ENCODE results near the gene EDIL3.

The EDIL3 gene

DNA sequence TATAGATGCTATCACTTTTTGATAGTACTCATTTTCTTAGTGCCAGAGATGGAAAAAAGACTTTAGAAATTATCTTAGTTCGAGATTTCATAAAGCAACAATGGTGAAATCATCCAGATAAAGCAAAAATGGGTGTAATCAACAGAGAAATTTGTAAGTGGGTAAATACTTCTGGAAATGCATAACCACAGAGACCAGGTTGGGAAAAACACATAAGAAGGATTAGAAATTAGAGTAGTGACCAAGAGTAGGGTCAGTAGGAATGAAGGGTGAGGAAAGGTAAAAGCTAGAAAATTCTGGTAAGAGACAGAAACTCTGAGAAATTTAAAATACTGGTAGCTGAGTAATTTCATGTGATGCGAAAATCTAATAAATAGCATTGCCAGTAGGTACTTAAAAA is 11.2 kb downstream of the EDIL3 start:
- TF ChIP-seq TAF1 (IDR thresholded peaks at IDR 0.05; ENCODE audit: borderline replicate concordance, low read depth, low read length) = no peak
- no peak for TF ChIP-seq POLR2A (IDR thresholded peaks at IDR 0.05; ENCODE audit: low read depth, low read length)
- no peak for TF ChIP-seq POLR2AphosphoS5 (IDR thresholded peaks at IDR 0.05; ENCODE audit: low read depth, low read length)

DNA sequence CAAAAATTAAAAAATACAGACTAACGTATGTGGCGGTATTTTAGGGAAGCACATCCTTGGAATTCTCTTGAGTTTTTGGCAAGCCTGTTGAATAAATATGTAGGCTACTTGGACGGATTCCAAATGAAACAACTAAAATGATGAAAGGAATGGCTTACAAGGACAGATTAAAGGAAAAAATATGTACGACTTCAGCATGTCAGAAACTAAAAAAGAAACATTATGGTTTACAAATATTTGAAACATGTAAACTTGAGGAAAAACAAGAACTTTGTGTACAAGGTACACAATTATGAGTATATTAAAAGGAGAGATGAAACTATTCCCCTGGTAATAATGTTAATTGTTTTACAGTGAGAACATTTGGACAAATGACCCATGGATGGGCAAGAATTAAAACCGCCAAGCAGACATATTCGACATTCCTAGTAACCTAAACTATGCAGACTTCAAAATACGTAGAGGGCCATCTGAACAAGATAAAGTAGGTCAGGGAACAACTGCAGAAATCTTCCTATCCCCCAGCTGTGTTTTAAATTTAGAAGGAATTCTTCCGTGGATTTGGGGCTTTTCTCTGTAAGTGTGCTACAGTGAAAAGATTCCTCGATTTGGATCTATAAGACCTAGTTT is 12.5 kb downstream of the EDIL3 start:
- FAIRE-seq (no peak), DNase-seq (ENCODE audit: insufficient read length) (no peak)
- no peak for TF ChIP-seq TAF1 (IDR thresholded peaks at IDR 0.05; ENCODE audit: borderline replicate concordance, low read depth, low read length)
- no peak for TF ChIP-seq POLR2A (IDR thresholded peaks at IDR 0.05; ENCODE audit: low read depth, low read length)
- no peak for TF ChIP-seq POLR2AphosphoS5 (IDR thresholded peaks at IDR 0.05; ENCODE audit: low read depth, low read length)

More for the DNA sequence above, 11.2 kb downstream of the EDIL3 start:
- no peak for DNase-seq (ENCODE audit: insufficient read length)
- no peak for FAIRE-seq

DNA sequence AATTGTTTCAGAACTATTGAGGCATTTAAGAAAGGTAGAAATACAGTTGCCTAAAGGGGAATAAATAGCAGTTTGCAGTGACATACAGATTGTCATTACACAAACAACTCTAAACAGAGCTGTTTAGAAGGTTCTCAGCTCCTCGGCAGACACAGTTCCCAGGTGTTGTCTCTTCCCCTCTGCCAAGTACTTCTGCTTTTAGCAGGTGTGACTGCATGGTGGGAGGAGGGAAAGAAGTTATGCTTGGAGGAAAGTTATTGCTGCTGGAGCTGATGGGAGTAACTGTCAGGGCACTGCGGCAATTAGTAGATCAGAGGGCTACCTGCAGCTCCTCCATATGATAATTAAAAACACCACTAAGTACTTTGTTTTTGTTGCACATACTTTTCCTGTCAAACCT is 14.5 kb downstream of the EDIL3 start:
- DNase-seq (ENCODE audit: insufficient read length) (no peak), FAIRE-seq (no peak)
- TF ChIP-seq POLR2AphosphoS5 (IDR thresholded peaks at IDR 0.05; ENCODE audit: low read depth, low read length) = no peak
- TF ChIP-seq POLR2A (IDR thresholded peaks at IDR 0.05; ENCODE audit: low read depth, low read length) = no peak
- TF ChIP-seq TAF1 (IDR thresholded peaks at IDR 0.05; ENCODE audit: borderline replicate concordance, low read depth, low read length) = no peak

DNA sequence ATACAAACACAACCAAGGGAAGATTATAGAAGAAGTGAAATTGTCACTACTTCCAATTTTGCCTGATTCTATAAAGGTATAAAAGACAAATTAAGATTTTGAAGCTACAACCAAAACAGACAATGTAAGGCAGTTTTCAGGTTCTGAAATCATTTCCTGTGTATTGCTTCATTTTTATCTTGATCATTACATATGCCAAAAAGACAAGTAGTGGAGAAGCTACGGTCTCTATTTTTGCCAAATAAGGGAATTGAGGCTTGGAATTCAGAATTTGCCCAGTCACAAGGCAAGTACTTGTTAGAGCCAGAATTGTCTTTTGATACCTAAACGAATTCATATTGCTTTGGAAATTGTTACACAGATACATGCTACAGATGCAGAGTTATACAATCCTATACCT is 20.6 kb downstream of the EDIL3 start:
- DNase-seq (ENCODE audit: insufficient read length) (no peak), FAIRE-seq (no peak)

DNA sequence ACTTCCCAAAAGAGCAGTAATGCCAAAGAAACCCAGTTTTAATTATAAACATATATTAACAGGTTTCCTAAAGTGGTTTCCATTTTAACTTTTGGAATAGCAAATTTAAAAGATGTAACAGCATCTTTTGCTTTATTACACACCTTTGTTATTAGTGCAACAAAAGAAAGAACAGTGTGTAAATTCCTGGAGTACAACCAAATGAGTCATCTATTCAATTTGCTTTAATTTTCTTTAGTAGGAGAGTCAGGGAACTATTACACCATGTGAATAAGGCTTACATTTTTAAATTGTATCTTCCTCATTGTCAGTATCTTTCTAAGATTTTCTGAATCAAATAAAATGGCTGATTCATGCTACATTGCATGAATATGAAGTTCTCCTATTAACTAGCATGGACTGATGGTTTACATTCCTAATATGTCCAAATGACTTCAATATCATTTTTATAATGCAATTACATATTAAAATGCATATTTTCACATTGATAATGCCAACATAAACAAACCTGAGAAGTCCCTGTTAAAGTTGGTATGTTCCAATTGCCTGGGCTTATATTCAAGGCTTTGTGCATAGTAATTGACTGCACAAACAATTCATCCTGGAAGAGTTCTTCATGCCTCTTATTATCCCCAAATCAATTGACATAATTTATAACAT is 22.5 kb downstream of the EDIL3 start:
- no peak for FAIRE-seq
- DNase-seq (ENCODE audit: insufficient read length) = no peak
- no peak for TF ChIP-seq TAF1 (IDR thresholded peaks at IDR 0.05; ENCODE audit: borderline replicate concordance, low read depth, low read length)
- TF ChIP-seq POLR2AphosphoS5 (IDR thresholded peaks at IDR 0.05; ENCODE audit: low read depth, low read length) = no peak
- TF ChIP-seq POLR2A (IDR thresholded peaks at IDR 0.05; ENCODE audit: low read depth, low read length) = no peak

More for the DNA sequence above, 20.6 kb downstream of the EDIL3 start:
- TF ChIP-seq TAF1 (IDR thresholded peaks at IDR 0.05; ENCODE audit: borderline replicate concordance, low read depth, low read length) (no peak), POLR2AphosphoS5 (IDR thresholded peaks at IDR 0.05; ENCODE audit: low read depth, low read length) (no peak), POLR2A (IDR thresholded peaks at IDR 0.05; ENCODE audit: low read depth, low read length) (no peak)

DNA sequence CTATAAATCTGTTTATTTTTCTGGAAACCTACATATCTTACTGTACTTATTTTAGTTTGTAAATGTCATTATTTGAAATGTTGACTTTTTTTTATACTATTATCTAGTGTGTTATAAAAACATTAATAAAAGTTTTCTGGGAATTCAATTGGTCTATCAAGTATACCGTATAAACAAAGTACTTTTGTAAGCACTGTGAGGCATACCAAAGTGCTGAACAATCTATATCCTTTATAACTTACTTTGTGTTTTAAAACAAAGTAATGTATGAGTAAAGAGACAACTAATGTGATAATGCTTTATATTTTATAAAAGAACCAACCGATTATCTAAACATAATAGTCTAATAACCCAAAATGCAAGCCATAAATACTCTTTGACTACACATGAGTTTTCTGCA is 23.1 kb downstream of the EDIL3 start:
- TF ChIP-seq TAF1 (IDR thresholded peaks at IDR 0.05; ENCODE audit: borderline replicate concordance, low read depth, low read length) (no peak), POLR2AphosphoS5 (IDR thresholded peaks at IDR 0.05; ENCODE audit: low read depth, low read length) (no peak), POLR2A (IDR thresholded peaks at IDR 0.05; ENCODE audit: low read depth, low read length) (no peak)
- FAIRE-seq = no peak
- no peak for DNase-seq (ENCODE audit: insufficient read length)

DNA sequence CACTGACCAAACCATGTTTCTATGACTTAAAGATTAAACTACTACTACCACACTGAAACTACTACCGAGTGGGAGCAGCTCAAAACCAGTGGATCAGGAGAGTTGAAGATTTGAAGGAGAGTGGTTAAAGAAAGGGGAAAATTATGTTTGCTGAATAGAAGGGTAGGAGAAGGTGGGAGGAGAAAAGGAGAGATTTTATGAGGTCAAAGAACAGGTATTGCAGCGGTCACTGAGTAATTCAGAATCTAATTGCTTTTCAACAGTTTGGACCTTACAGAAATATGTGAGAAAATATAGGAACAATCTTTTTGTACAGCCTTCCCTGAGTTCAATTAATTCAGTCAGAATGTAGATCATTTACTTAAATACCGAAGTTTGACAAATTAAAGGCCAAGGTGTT is 24.6 kb downstream of the EDIL3 start:
- FAIRE-seq (no peak), DNase-seq (ENCODE audit: insufficient read length) (no peak)
- TF ChIP-seq POLR2A (IDR thresholded peaks at IDR 0.05; ENCODE audit: low read depth, low read length) (no peak), TAF1 (IDR thresholded peaks at IDR 0.05; ENCODE audit: borderline replicate concordance, low read depth, low read length) (no peak), POLR2AphosphoS5 (IDR thresholded peaks at IDR 0.05; ENCODE audit: low read depth, low read length) (no peak)

DNA sequence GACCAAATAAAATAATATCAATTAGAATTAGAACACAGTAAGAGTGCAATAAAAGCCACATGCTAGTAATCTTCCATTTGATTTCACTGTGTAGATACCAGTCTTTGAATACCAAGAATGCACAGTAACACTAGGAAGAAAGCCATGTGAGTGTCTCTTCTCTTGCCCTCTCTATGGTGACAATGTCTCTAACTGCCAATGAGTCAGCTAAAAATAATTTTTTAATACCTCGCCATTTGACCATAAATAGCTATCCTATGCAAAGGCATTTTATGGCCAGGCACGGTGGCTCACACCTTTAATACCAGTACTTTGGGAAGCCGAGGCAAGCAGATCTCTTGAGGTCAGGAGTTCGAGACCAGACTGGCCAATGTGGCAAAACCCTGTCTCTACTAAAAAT is 30.6 kb downstream of the EDIL3 start:
- TF ChIP-seq POLR2AphosphoS5 (IDR thresholded peaks at IDR 0.05; ENCODE audit: low read depth, low read length) (no peak), POLR2A (IDR thresholded peaks at IDR 0.05; ENCODE audit: low read depth, low read length) (no peak), TAF1 (IDR thresholded peaks at IDR 0.05; ENCODE audit: borderline replicate concordance, low read depth, low read length) (no peak)
- no peak for DNase-seq (ENCODE audit: insufficient read length)
- FAIRE-seq = no peak

DNA sequence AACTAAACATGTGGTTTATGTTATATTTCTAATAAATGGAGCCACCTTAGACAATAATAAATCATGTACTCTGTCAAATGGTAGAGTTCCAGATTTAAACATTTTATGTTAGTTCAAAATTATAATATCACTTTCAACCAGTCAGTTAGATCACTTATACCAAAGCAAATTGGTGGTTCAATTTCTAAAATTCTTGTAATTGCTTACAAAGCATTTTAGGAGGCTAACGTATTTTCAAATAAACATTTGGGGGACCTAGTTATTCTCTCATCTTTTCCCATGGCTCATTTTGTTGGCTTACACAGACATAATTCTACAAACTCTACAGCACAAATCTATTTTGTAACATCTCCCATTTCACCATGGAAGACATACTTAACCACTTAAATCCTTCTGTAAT is 39.9 kb downstream of the EDIL3 start:
- no peak for DNase-seq (ENCODE audit: insufficient read length)
- TF ChIP-seq POLR2A (IDR thresholded peaks at IDR 0.05; ENCODE audit: low read depth, low read length) (no peak), POLR2AphosphoS5 (IDR thresholded peaks at IDR 0.05; ENCODE audit: low read depth, low read length) (no peak), TAF1 (IDR thresholded peaks at IDR 0.05; ENCODE audit: borderline replicate concordance, low read depth, low read length) (no peak)
- no peak for FAIRE-seq

DNA sequence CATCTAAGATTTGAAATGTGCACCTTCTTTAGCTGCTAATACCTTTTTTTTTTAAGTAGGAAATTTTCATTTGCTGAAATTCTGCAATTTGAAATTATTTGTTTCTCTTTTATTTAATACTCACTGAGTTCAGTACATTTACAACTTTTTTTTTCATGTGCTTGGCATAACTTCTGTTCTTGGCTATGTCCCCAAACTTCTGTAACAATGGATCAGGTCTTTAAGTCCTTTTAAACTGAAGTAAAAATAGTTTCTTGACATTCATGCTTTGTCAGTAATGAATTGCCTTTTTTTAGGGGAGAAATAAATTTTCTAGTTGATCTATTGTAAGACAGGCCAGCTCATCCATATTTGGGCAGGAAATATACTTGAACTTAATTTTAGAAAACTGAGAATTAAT is 41.5 kb downstream of the EDIL3 start:
- DNase-seq (ENCODE audit: insufficient read length) = no peak
- FAIRE-seq = no peak
- TF ChIP-seq POLR2A (IDR thresholded peaks at IDR 0.05; ENCODE audit: low read depth, low read length) (no peak), TAF1 (IDR thresholded peaks at IDR 0.05; ENCODE audit: borderline replicate concordance, low read depth, low read length) (no peak), POLR2AphosphoS5 (IDR thresholded peaks at IDR 0.05; ENCODE audit: low read depth, low read length) (no peak)

DNA sequence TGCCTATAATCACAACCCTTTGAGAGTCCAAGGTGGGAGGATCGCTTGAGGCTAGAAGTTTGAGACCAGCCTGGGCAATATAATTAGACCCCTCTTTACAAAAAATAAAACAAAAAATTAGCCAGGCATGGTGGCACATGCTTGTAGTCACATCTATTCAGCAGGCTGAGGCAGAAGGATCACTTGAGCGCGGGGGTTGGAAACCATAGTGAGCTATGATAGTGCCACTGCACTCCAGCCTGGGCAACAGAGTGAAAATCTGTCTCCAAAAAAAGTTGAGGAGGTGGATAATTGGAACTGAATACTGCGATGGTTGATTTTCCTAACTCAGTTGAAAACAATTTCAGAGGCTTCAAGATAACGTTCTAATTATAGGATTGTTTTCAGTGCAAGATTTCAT is 52.6 kb downstream of the EDIL3 start:
- DNase-seq (ENCODE audit: insufficient read length) (no peak), FAIRE-seq (no peak)
- TF ChIP-seq POLR2A (IDR thresholded peaks at IDR 0.05; ENCODE audit: low read depth, low read length) (no peak), POLR2AphosphoS5 (IDR thresholded peaks at IDR 0.05; ENCODE audit: low read depth, low read length) (no peak), TAF1 (IDR thresholded peaks at IDR 0.05; ENCODE audit: borderline replicate concordance, low read depth, low read length) (no peak)

DNA sequence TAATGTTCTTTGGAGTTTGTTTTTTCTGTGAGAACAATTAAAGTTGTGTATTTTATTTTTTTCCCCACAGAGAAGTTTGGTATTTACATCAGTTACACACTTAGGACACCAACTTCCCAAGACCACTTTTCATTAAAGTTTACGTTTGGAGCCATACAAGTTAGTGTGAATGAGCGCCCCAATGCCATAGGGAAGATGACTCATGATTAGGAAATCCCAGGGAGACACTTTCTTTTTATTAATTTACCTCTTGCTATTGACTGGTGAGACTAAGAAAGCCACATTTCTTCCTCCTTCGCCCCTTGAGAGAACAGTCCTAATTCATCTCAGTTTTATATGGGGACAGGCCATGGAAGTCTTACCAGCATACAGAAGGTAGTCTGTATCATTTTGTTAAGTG is 57.1 kb downstream of the EDIL3 start:
- no peak for DNase-seq (ENCODE audit: insufficient read length)
- FAIRE-seq = no peak

More for the DNA sequence above, 57.1 kb downstream of the EDIL3 start:
- TF ChIP-seq POLR2A (IDR thresholded peaks at IDR 0.05; ENCODE audit: low read depth, low read length) = no peak
- TF ChIP-seq POLR2AphosphoS5 (IDR thresholded peaks at IDR 0.05; ENCODE audit: low read depth, low read length) = no peak
- TF ChIP-seq TAF1 (IDR thresholded peaks at IDR 0.05; ENCODE audit: borderline replicate concordance, low read depth, low read length) = no peak
